Measurements from ENCODE around the gene STATH. TPM values are rescaled to one million over a fixed set of nuclear protein-coding genes. Genes with fewer than 3 reads are reported as not detected.

The STATH gene
- total RNA-seq, 1 donor, result not detected

GRCh38 chr4:69986663-69987062 is 9.1 kb upstream of the STATH start:
- DNase-seq (ENCODE audit: insufficient read length, low spot score, missing footprints), result no peak
- no peak overlapping the region for H2AFZ ChIP-seq (ENCODE audit: low read length)
- no peaks in the 10 kb centered on the region for H3K4me1 ChIP-seq (ENCODE audit: insufficient read depth, low read length)

GRCh38 chr4:69991016-69991415 is 4.8 kb upstream of the STATH start:
- no peak overlapping the region for H3K4me2 ChIP-seq (ENCODE audit: insufficient read depth, low read length)
- no peaks in the 10 kb centered on the region for H3K36me3 ChIP-seq (ENCODE audit: insufficient read depth, low read length)
- H4K20me1 ChIP-seq (ENCODE audit: insufficient read depth, low read length), result no peaks in the 10 kb centered on the region
- H3K27me3 ChIP-seq (ENCODE audit: insufficient read depth, low read length), result no peaks in the 10 kb centered on the region
- H3K4me1 ChIP-seq (ENCODE audit: insufficient read depth, low read length), result no peaks in the 10 kb centered on the region
- no peaks in the 10 kb centered on the region for H3K9me3 ChIP-seq (ENCODE audit: low read depth, low read length)
- DNase-seq (ENCODE audit: insufficient read length, low spot score, missing footprints), result no peak
- no peak overlapping the region for H2AFZ ChIP-seq (ENCODE audit: low read length)
- H3K4me3 ChIP-seq (ENCODE audit: insufficient read depth, low read length), result no peak overlapping the region
- TF ChIP-seq, protein P1, sequence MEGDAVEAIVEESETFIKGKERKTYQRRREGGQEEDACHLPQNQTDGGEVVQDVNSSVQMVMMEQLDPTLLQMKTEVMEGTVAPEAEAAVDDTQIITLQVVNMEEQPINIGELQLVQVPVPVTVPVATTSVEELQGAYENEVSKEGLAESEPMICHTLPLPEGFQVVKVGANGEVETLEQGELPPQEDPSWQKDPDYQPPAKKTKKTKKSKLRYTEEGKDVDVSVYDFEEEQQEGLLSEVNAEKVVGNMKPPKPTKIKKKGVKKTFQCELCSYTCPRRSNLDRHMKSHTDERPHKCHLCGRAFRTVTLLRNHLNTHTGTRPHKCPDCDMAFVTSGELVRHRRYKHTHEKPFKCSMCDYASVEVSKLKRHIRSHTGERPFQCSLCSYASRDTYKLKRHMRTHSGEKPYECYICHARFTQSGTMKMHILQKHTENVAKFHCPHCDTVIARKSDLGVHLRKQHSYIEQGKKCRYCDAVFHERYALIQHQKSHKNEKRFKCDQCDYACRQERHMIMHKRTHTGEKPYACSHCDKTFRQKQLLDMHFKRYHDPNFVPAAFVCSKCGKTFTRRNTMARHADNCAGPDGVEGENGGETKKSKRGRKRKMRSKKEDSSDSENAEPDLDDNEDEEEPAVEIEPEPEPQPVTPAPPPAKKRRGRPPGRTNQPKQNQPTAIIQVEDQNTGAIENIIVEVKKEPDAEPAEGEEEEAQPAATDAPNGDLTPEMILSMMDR (IDR thresholded peaks at IDR 0.05; ENCODE audit: extremely low read depth, low read depth, low read length), result no peak
- H3K27ac ChIP-seq (ENCODE audit: low read depth, low read length), result no peak overlapping the region
- H3K79me2 ChIP-seq (ENCODE audit: insufficient read depth, low read length), result no peaks in the 10 kb centered on the region

More at GRCh38 chr4:69986663-69987062, 9.1 kb upstream of the STATH start:
- Histone ChIP-seq H3K79me2 (ENCODE audit: insufficient read depth, low read length) (no peaks in the 10 kb centered on the region), H4K20me1 (ENCODE audit: insufficient read depth, low read length) (no peaks in the 10 kb centered on the region), H3K36me3 (ENCODE audit: insufficient read depth, low read length) (no peaks in the 10 kb centered on the region), H3K9me3 (ENCODE audit: low read depth, low read length) (no peaks in the 10 kb centered on the region), H3K27ac (ENCODE audit: low read depth, low read length) (no peak overlapping the region), H3K4me3 (ENCODE audit: insufficient read depth, low read length) (no peak overlapping the region), H3K27me3 (ENCODE audit: insufficient read depth, low read length) (no peaks in the 10 kb centered on the region), H3K4me2 (ENCODE audit: insufficient read depth, low read length) (no peak overlapping the region)
- TF ChIP-seq, protein P1 (IDR thresholded peaks at IDR 0.05; ENCODE audit: extremely low read depth, low read depth, low read length), result no peak

- H3K27me3 ChIP-seq (ENCODE audit: insufficient read depth, low read length), result no peaks in the 10 kb centered on the region
- no peak overlapping the region for H3K4me2 ChIP-seq (ENCODE audit: insufficient read depth, low read length)
- TF ChIP-seq, protein P1 (IDR thresholded peaks at IDR 0.05; ENCODE audit: extremely low read depth, low read depth, low read length), result no peak
- H3K79me2 ChIP-seq (ENCODE audit: insufficient read depth, low read length), result no peaks in the 10 kb centered on the region
- H3K36me3 ChIP-seq (ENCODE audit: insufficient read depth, low read length), result no peaks in the 10 kb centered on the region
- H4K20me1 ChIP-seq (ENCODE audit: insufficient read depth, low read length), result no peaks in the 10 kb centered on the region
- H3K4me1 ChIP-seq (ENCODE audit: insufficient read depth, low read length), result no peaks in the 10 kb centered on the region
- no peak for DNase-seq (ENCODE audit: insufficient read length, low spot score, missing footprints)
- no peak overlapping the region for H3K27ac ChIP-seq (ENCODE audit: low read depth, low read length)
- H3K4me3 ChIP-seq (ENCODE audit: insufficient read depth, low read length), result no peak overlapping the region
- H3K9me3 ChIP-seq (ENCODE audit: low read depth, low read length), result no peaks in the 10 kb centered on the region
- H2AFZ ChIP-seq (ENCODE audit: low read length), result no peak overlapping the region
These were observed 984 bp upstream of the STATH start for GRCh38 chr4:69994782-69995181.

GRCh38 chr4:69999420-69999819 is 3.7 kb downstream of the STATH start:
- H3K27ac ChIP-seq (ENCODE audit: low read depth, low read length), result no peak overlapping the region
- no peak overlapping the region for H3K4me3 ChIP-seq (ENCODE audit: insufficient read depth, low read length)
- no peaks in the 10 kb centered on the region for H3K27me3 ChIP-seq (ENCODE audit: insufficient read depth, low read length)
- H3K4me2 ChIP-seq (ENCODE audit: insufficient read depth, low read length), result no peak overlapping the region
- TF ChIP-seq, protein P1 (IDR thresholded peaks at IDR 0.05; ENCODE audit: extremely low read depth, low read depth, low read length), result no peak
- no peaks in the 10 kb centered on the region for H3K4me1 ChIP-seq (ENCODE audit: insufficient read depth, low read length)
- no peaks in the 10 kb centered on the region for H3K79me2 ChIP-seq (ENCODE audit: insufficient read depth, low read length)
- no peaks in the 10 kb centered on the region for H3K9me3 ChIP-seq (ENCODE audit: low read depth, low read length)
- no peaks in the 10 kb centered on the region for H4K20me1 ChIP-seq (ENCODE audit: insufficient read depth, low read length)
- no peak overlapping the region for H2AFZ ChIP-seq (ENCODE audit: low read length)
- no peaks in the 10 kb centered on the region for H3K36me3 ChIP-seq (ENCODE audit: insufficient read depth, low read length)
- no peak for DNase-seq (ENCODE audit: insufficient read length, low spot score, missing footprints)
